DMS79 (cell line): ENCODE measurements around the gene KCTD11.
A peak's percentile ranks its signal among the peaks of the same experiment; 100 is the strongest.

Experiments used
- DNase-seq: peaks from one replicate; lab custom pipeline; 2025; lab: John Stamatoyannopoulos, UW

Gene KCTD11

GRCh38 chr17:7380321-7380720 is 28.4 kb downstream of the KCTD11 start:
- DNase-seq = peak; percentile 19

GRCh38 chr17:7380855-7381683 is 29.1 kb downstream of the KCTD11 start, which contains the start of gene TNK1:
Gene TNK1 (plus strand): TSS chr17:7381089. CDS start chr17:7382927, 1,838 bp downstream.
- no peak for DNase-seq

GRCh38 chr17:7382901-7383300 is 30.9 kb downstream of the KCTD11 start:
- no peak for DNase-seq

GRCh38 chr17:7383371-7383741 is 31.4 kb downstream of the KCTD11 start:
- DNase-seq = no peak

- DNase-seq = peak; percentile 78
Measured at GRCh38 chr17:7383742-7384488, 32.0 kb downstream of the KCTD11 start.

- no peak for DNase-seq
Measured at GRCh38 chr17:7384489-7385081, 32.6 kb downstream of the KCTD11 start.

- DNase-seq = no peak
Measured at GRCh38 chr17:7388856-7389255, 36.9 kb downstream of the KCTD11 start.

GRCh38 chr17:7389924-7390910 is 38.3 kb downstream of the KCTD11 start:
- no peak for DNase-seq

GRCh38 chr17:7391307-7391706 is 39.3 kb downstream of the KCTD11 start:
- no peak for DNase-seq

GRCh38 chr17:7392696-7393612 is 41.0 kb downstream of the KCTD11 start:
- DNase-seq = no peak

- DNase-seq = peak; percentile 70
Measured at GRCh38 chr17:7393613-7394451, 41.9 kb downstream of the KCTD11 start.

GRCh38 chr17:7394452-7395191 is 42.7 kb downstream of the KCTD11 start, which contains the start of gene PLSCR3:
Gene PLSCR3 (minus strand): TSS chr17:7394525. CDS start chr17:7394110, 415 bp downstream.
- peak; percentile 75 for DNase-seq

- no peak for DNase-seq
Measured at GRCh38 chr17:7396147-7396546, 44.2 kb downstream of the KCTD11 start.

GRCh38 chr17:7398612-7399011 is 46.6 kb downstream of the KCTD11 start:
- DNase-seq = no peak

GRCh38 chr17:7403043-7403726 is 51.2 kb downstream of the KCTD11 start:
- DNase-seq = no peak

GRCh38 chr17:7403727-7403976 is 51.7 kb downstream of the KCTD11 start:
- peak; percentile 81 for DNase-seq

- peak; percentile 99 for DNase-seq
Measured at GRCh38 chr17:7403977-7404736, 52.2 kb downstream of the KCTD11 start, which contains the start of gene TMEM256. Gene TMEM256 (minus strand): TSS chr17:7404097. CDS start chr17:7404084, 13 bp downstream.
